CD14-positive monocyte (primary cell): Measurements from ENCODE around the gene CYP39A1. TPM values are rescaled to one million over a fixed set of nuclear protein-coding genes. Genes with fewer than 3 reads are reported as not detected.

Experiments used
- DNase-seq, 3 donors: peaks; one replicate each; pipeline ENCODE4 v3.0.0-alpha.2; 2011 to 2022
- H2AFZ ChIP-seq: 2 replicates; pipeline ENCODE4 v1.6.0; 2012; ENCODE audit warnings: mild to moderate bottlenecking, low read depth, low read length, inconsistent platforms; ENCODE audit not compliant: insufficient read depth, poor library complexity, severe bottlenecking
- H3K27ac ChIP-seq, 2 donors: 1 replicate in 1 of 2; 2 replicates in 1 of 2; pipeline ENCODE4 v1.5.1; 2012 to 2013; ENCODE audit warnings: low read length in 2 of 2, control low read depth in 1 of 2, inconsistent platforms in 1 of 2, low read depth in 1 of 2, mild to moderate bottlenecking in 1 of 2
- H3K27me3 ChIP-seq, 2 donors: one replicate each; pipeline versions ENCODE4 v1.6.0 to v1.6.1; 2011 to 2013; ENCODE audit warnings: low read length in 2 of 2; ENCODE audit not compliant: control insufficient read depth in 2 of 2, insufficient read depth in 2 of 2
- H3K36me3 ChIP-seq, 2 donors: replicated peaks in 1 of 2; 1 replicate in 1 of 2; 2 replicates in 1 of 2; pipeline versions ENCODE4 v1.5.1 to v1.6.1; 2012 to 2013; ENCODE audit warnings: low read length in 2 of 2, control low read depth in 1 of 2, inconsistent platforms in 1 of 2, mild to moderate bottlenecking in 1 of 2; ENCODE audit not compliant: insufficient read depth in 2 of 2, control insufficient read depth in 1 of 2
- H3K4me1 ChIP-seq, 2 donors: 1 replicate in 1 of 2; 2 replicates in 1 of 2; pipeline versions ENCODE4 v1.5.1 to v1.6.1; 2012 to 2013; ENCODE audit warnings: low read length in 2 of 2, control low read depth in 1 of 2, inconsistent platforms in 1 of 2, mild to moderate bottlenecking in 1 of 2, moderate library complexity in 1 of 2; ENCODE audit not compliant: insufficient read depth in 2 of 2, control insufficient read depth in 1 of 2
- H3K4me2 ChIP-seq: replicated peaks from 2 replicates; pipeline ENCODE3; 2012; ENCODE audit warnings: low read length, moderate library complexity, mild to moderate bottlenecking; ENCODE audit not compliant: poor library complexity, severe bottlenecking; ENCODE audit errors: extremely low read depth
- H3K4me3 ChIP-seq, 3 experiments: fragments of 200-600 bp in 1 of 3; sonication (generic) in 1 of 3; replicated peaks in 1 of 3; 1 replicate in 2 of 3; 2 replicates in 1 of 3; pipeline ENCODE4 v1.5.1; 2011 to 2013; ENCODE audit warnings: low read length in 3 of 3, mild to moderate bottlenecking in 3 of 3, control low read depth in 2 of 3, low read depth in 2 of 3, inconsistent platforms in 1 of 3, moderate library complexity in 1 of 3
- H3K79me2 ChIP-seq: 2 replicates; pipeline ENCODE4 v1.6.0; 2012; ENCODE audit warnings: mild to moderate bottlenecking, control low read depth, inconsistent platforms, low read length, moderate library complexity; ENCODE audit not compliant: insufficient read depth
- H3K9ac ChIP-seq: 2 replicates; pipeline ENCODE4 v1.6.0; 2017; ENCODE audit warnings: low read length, mild to moderate bottlenecking; ENCODE audit not compliant: insufficient read depth, poor library complexity, severe bottlenecking
- H3K9me3 ChIP-seq, 2 donors: replicated peaks in 1 of 2; 1 replicate in 1 of 2; 2 replicates in 1 of 2; pipeline versions ENCODE4 v1.5.1 to v1.6.1; 2012 to 2013; ENCODE audit warnings: low read length in 2 of 2, control low read depth in 1 of 2; ENCODE audit not compliant: control insufficient read depth in 1 of 2, insufficient read depth in 1 of 2
- H4K20me1 ChIP-seq: 2 replicates; pipeline ENCODE4 v1.6.0; 2012; ENCODE audit warnings: mild to moderate bottlenecking, low read length, control low read depth, moderate library complexity; ENCODE audit not compliant: insufficient read depth
- H3K27ac Mint-ChIP-seq, 7 donors: one replicate each; pipeline ENCODE4 v1.8.0; 2020; ENCODE audit warnings: mild to moderate bottlenecking in 7 of 7, mixed read lengths in 7 of 7, moderate library complexity in 6 of 7, inconsistent platforms in 2 of 7
- H3K27me3 Mint-ChIP-seq, 3 donors: one replicate each; pipeline ENCODE4 v1.8.0; 2021 to 2022; ENCODE audit warnings: low read depth in 3 of 3, mild to moderate bottlenecking in 3 of 3, mixed read lengths in 3 of 3, moderate library complexity in 3 of 3, inconsistent platforms in 1 of 3
- H3K36me3 Mint-ChIP-seq, 2 donors: one replicate each; pipeline ENCODE4 v1.8.0; 2020; ENCODE audit warnings: mixed read lengths in 2 of 2, inconsistent platforms in 1 of 2, mild to moderate bottlenecking in 1 of 2
- H3K4me1 Mint-ChIP-seq: one replicate; pipeline ENCODE4 v1.8.0; 2020; ENCODE audit warnings: mild to moderate bottlenecking, mixed read lengths
- H3K4me3 Mint-ChIP-seq, 2 donors: one replicate each; pipeline ENCODE4 v1.8.0; 2020; ENCODE audit warnings: mild to moderate bottlenecking in 2 of 2, mixed read lengths in 2 of 2, moderate library complexity in 1 of 2
- H3K9me3 Mint-ChIP-seq, 7 donors: one replicate each; pipeline ENCODE4 v1.8.0; 2020 to 2022; ENCODE audit warnings: mixed read lengths in 7 of 7, mild to moderate bottlenecking in 6 of 7, moderate library complexity in 6 of 7, inconsistent platforms in 2 of 7
- WGBS: methylation state at CpG from one replicate; pipeline ENCODE4 v1.1.5; 2013; ENCODE audit warnings: missing lambda C conversion rate; ENCODE audit not compliant: insufficient coverage; 5-methylcytosine and 5-hydroxymethylcytosine counted together
- intact Hi-C, 2 donors: fragments of 100-400 bp; cut with micrococcal nuclease; formaldehyde crosslinking; loops; one replicate each; pipeline versions ENCODE4 v1.15.0 to v1.15.1; 2023
- polyA plus RNA-seq, 3 donors: library from polyadenylated mRNA; depleted of rRNA in 1 of 3; unstranded in 2 of 3; stranded (reverse) in 1 of 3; fragments of 300-500 nt in 2 of 3; fragments of >200 nt in 1 of 3; fragmentation: Illumina TruSeq in 2 of 3; gene quantifications; 1 replicate in 2 of 3; 2 replicates in 1 of 3; pipeline ENCODE4 v1.2.3, GENCODE V29; 2012 to 2021
- TF ChIP-seq, protein P1 (sequence below): fragments of 200-600 bp; IDR thresholded peaks from one replicate; pipeline ENCODE4 v1.8.0; 2022; ENCODE audit warnings: antibody characterized with exemption, mild to moderate bottlenecking

The CYP39A1 gene
- polyA plus RNA-seq, 3 donors: not detected

DNA sequence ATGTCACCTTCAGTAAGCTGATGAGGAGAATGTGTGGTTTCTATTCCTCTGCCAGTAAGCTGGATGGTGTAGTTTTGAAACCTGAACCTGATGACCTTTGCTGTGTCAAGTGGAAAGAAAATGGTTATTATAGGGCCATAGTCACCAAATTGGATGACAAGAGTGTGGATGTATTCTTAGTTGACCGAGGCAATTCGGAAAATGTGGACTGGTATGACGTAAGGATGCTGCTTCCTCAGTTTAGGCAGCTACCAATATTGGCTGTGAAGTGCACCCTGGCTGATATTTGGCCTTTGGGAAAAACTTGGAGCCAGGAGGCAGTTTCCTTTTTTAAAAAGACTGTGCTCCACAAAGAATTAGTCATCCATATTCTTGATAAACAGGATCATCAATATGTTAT lies 37.0 kb upstream of the CYP39A1 start:
- Mint-ChIP-seq H3K4me3 (no peak overlapping the region), H3K9me3 (peaks cover 0 to 19% (median 14%) of the 10 kb centered on the region in 7 donors), H3K27ac (no peak overlapping the region), H3K27me3 (peaks cover 0 to 3% (median 0%) of the 10 kb centered on the region in 3 donors), H3K36me3 (no peaks in the 10 kb centered on the region), H3K4me1 (no peaks in the 10 kb centered on the region)
- intact Hi-C loops: loop anchor here in 1 of 2 donors (5.0 kb wide), 1 partner anchor 373 kb away; no protein-coding TSS in a partner anchor
- 100% methylated on average over 3 of the region's 3 CpGs for WGBS
- Histone ChIP-seq H3K4me1 (no peaks in the 10 kb centered on the region), H3K79me2 (no peaks in the 10 kb centered on the region), H3K9ac (no peak overlapping the region), H2AFZ (no peak overlapping the region), H3K9me3 (peaks cover 6 to 16% of the 10 kb centered on the region in 2 donors), H3K4me3 (no peak overlapping the region), H4K20me1 (no peaks in the 10 kb centered on the region), H3K36me3 (no peaks in the 10 kb centered on the region), H3K4me2 (no peak overlapping the region), H3K27ac (no peak overlapping the region), H3K27me3 (no peaks in the 10 kb centered on the region)
- DNase-seq: no peak
- TF ChIP-seq, protein P1, sequence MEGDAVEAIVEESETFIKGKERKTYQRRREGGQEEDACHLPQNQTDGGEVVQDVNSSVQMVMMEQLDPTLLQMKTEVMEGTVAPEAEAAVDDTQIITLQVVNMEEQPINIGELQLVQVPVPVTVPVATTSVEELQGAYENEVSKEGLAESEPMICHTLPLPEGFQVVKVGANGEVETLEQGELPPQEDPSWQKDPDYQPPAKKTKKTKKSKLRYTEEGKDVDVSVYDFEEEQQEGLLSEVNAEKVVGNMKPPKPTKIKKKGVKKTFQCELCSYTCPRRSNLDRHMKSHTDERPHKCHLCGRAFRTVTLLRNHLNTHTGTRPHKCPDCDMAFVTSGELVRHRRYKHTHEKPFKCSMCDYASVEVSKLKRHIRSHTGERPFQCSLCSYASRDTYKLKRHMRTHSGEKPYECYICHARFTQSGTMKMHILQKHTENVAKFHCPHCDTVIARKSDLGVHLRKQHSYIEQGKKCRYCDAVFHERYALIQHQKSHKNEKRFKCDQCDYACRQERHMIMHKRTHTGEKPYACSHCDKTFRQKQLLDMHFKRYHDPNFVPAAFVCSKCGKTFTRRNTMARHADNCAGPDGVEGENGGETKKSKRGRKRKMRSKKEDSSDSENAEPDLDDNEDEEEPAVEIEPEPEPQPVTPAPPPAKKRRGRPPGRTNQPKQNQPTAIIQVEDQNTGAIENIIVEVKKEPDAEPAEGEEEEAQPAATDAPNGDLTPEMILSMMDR: no peak

DNA sequence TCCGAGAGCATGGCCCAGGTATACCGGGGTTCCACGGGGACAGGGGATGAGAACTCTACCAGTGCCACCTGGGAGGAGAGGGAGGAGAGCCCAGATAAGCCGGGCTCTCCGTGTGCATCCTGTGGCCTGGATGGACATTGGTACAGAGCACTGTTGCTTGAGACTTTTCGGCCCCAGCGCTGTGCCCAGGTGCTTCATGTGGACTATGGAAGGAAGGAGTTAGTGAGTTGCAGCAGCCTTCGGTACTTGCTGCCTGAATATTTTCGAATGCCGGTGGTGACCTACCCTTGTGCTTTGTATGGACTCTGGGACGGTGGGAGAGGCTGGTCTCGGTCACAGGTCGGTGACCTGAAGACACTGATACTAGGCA lies 36.3 kb upstream of the CYP39A1 start:
- Histone ChIP-seq H3K27me3 (no peaks in the 10 kb centered on the region), H3K27ac (no peak overlapping the region), H3K4me3 (no peak overlapping the region), H3K4me1 (no peaks in the 10 kb centered on the region), H2AFZ (no peak overlapping the region), H3K9me3 (peaks cover 6 to 16% of the 10 kb centered on the region in 2 donors), H3K36me3 (no peaks in the 10 kb centered on the region), H3K79me2 (no peaks in the 10 kb centered on the region), H3K4me2 (no peak overlapping the region), H3K9ac (no peak overlapping the region), H4K20me1 (no peaks in the 10 kb centered on the region)
- Mint-ChIP-seq H3K36me3 (no peaks in the 10 kb centered on the region), H3K9me3 (peaks cover 0 to 19% (median 14%) of the 10 kb centered on the region in 7 donors), H3K27me3 (peaks cover 0 to 1% (median 0%) of the 10 kb centered on the region in 3 donors), H3K4me3 (no peak overlapping the region), H3K4me1 (no peaks in the 10 kb centered on the region), H3K27ac (no peak overlapping the region)
- whole genome bisulfite sequencing: 90% methylated on average over 10 of the region's 13 CpGs
- intact Hi-C loops: no loop called here
- DNase-seq: no peak
- TF ChIP-seq, protein P1: no peak
